LoVo (cell line): ENCODE data around the gene C16orf87.
"Not testable (repeated sequence)": the region's sequence is repeated elsewhere in the genome, so short reads cannot be mapped to it uniquely, and the experiment has no call there.

Experiments used
- DNase-seq: peaks from one replicate; pipeline ENCODE4 v3.0.0-alpha.2; 2016; ENCODE audit warnings: low spot score

The C16orf87 gene, protein sequence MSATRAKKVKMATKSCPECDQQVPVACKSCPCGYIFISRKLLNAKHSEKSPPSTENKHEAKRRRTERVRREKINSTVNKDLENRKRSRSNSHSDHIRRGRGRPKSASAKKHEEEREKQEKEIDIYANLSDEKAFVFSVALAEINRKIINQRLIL

DNA sequence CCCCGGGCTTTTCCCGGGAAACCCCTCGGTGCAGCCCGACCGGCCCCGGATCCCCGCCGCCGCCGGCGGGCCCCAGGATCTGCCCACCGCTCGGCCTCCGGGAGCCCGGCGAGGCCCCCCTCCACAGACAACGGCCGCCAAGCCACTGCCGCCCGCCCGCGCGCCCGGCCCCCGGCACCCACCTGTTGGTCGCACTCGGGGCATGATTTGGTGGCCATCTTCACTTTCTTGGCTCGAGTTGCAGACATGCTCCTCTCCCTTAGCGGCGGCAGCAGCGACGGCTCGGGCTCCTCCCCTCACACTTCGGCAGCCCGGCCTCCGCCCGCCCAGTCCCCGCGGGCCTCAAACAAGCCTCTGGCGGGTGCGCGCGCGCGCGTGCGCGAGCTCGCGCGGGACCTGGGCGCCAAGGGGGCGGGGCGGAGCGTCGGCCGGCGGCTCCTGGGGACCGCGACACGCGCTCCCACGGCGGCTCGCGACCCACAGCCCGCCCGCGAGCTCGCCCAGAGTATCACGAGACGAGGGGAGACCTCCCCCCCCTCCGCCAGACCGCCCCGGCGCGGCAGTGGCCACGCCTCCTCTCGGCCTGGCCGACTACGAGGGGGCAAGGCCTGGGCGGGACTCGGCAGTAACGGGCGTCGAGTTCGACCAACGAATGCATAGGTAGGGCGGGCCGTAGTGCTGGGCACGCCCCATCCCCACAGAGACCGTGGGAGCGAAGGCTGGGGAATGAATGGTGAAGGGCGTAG is at the start of gene C16orf87:
Gene C16orf87, minus strand, starts transcription at position 279 of the 746 bp plus-strand sequence. Its CDS starts 31 bp downstream, at position 248.
- DNase-seq = peak; percentile 90

- DNase-seq = no peak
Observed at GRCh38 chr16:46875243-46875642, 44.3 kb upstream of the C16orf87 start.

GRCh38 chr16:46873201-46873600 is 42.2 kb upstream of the C16orf87 start:
- DNase-seq = no peak

DNA sequence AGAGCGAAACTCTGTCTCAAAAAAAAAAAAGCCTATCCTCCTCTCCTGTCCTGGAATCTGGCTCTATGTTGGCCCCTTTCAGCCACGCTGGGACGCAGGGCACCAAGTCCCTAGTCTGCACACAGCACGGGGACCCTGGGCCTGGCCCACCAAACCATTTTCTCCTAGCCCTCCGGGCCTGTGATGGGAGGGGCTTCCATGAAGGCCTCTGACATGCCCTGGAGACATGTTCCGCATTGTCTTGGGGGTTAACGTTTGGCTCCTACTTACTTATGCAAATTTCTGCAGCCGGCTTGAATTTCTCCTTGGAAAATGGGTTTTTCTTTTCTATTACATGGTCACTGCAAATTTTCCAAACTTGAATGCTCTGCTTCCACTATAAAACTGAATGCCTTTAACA is 40.6 kb upstream of the C16orf87 start:
- DNase-seq = no peak

DNA sequence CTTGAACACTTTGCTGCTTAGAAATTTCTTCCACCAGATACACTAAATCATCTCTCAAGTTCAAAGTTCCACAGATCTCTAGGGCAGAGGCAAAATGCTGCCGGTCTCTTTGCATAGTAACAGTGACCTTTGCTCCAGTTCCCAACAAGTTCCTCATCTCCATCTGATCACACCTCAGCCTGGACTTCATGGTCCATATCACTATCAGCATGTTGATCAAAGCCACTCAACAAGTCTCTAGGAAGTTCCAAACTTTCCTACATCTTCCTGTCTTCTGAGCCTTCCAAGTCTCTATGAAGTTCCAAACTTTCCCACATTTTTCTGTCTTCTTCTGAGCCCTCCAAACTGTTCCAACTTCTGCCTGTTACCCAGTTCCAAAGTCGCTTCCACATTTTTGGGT is 37.9 kb upstream of the C16orf87 start:
- peak; percentile 20 for DNase-seq

DNA sequence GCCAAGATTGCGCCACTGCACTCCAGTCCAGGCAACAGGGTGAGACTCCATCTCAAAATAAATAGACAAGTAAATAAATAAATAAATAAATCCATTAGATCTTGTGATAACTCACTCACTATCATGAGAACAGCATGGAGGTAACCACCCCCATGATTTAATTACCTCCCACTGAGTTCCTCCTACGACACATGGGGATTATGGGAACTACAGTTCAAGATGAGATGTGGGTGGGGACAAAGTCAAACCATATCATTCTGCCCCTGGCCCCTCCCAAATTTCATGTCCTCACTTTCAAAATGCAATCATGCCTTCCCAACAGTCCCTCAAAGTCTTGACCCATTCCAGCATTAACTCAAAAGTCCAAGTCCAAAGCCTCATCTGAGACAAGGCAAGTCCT is 36.5 kb upstream of the C16orf87 start:
- DNase-seq = not testable (repeated sequence)

- no peak for DNase-seq
Observed at GRCh38 chr16:46866286-46866685, 35.3 kb upstream of the C16orf87 start.

DNA sequence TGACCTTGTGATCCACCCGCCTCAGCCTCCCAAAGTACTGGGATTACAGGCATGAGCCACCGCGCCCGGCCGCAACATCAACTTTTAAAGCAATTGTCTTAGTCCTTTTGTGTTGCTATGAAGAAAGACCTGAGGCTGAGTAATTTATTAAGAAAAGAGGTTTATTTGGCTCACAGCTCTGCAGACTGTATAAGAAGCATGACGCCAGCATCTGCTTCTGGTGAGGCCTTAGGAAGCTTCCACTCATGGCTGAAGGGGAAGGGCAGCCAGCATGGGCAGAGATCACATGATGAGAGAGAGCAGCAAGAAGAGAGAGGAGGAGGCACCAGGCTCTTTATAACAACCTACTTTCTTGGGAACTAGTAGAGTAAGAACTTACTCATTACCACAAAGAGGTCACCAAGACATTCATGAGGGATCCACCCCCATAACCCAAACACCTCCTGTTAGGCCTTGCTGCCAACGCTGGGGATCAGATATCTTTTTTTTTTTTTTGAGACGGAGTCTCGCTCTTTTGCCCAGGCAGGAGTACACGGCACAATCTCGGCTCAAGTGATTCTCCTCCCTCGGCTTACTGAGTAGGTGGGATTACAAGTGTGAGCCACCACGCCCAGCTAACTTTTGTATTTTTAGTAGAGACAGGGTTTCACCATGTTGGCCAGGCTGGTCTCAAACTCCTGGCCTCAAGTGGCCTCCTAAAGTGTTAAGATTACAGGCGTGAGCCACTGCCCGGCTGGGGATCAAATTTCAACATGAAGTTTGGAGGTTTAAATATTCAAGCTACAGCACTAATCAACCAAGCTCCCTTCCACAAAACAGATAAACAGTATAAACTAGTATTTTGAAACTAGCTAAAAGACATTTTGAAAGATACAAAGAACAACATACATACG is 31.8 kb upstream of the C16orf87 start:
- no peak for DNase-seq

GRCh38 chr16:46859719-46860152 is 28.8 kb upstream of the C16orf87 start:
- DNase-seq = peak; percentile 70

GRCh38 chr16:46858151-46858550 is 27.2 kb upstream of the C16orf87 start:
- no peak for DNase-seq

DNA sequence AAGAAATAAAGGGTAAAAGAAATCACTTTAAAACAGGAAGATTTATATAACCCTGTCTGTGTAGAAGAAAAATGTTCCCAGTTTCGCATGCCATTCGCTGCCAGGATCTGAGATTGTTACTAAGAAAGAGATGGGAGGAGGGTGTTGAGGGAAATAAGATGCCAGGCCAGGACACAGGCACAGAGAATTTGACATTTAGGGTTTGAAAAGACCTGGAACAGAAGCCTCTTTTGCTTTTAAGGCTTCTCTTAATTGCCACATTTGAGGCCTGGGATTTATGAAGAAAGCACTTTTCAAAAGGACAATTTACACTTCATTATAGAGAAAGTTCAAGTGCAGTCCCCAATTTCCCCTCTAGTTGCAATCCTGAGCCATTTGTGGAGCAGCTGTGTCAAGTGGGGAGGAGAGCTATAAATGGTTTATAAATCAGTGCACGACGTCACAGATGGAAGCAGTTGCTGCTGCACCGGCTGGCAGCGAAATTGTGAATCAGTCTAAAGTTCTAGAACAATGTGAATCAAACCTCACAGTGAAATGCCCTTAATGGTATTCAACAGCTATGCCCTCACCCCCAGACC is 26.5 kb upstream of the C16orf87 start:
- no peak for DNase-seq

- no peak for DNase-seq
Observed at GRCh38 chr16:46855389-46855788, 24.4 kb upstream of the C16orf87 start.

GRCh38 chr16:46854846-46855245 is 23.9 kb upstream of the C16orf87 start:
- no peak for DNase-seq

DNA sequence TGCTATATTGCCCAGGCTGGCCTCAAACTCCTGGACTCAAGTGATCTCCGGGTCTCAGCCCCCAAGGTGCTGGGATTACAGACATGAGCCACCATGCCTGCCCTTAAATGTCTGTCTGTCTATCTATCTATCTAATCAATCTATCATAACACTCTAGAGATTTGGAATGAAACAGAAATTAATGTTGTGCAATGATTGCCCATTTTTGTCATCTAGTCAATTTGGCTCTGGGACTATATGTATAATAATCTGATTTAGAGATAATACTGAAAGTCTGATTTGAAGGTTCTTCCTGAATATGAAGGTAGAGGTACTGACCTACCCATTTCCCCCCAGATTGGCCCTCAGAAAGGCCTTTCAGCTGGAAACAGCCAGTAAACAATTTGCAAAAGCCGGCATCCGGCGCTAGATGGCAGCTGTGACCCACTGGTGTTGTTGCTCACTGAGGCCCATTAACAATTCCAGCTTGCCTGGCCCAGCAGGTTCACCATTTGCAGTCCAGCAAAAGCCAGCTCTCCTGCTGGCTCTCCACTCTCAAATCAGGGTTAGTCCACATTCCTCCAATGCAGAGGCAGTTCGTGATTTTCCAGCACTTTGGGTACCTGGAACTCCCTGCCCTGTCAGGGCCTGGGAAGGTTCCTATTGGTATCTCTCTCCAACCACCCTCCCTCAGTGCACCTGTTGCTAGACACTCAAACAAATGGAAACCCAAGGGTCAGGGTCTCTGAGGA is 22.9 kb upstream of the C16orf87 start:
- DNase-seq = peak; percentile 45

GRCh38 chr16:46852130-46852529 is 21.1 kb upstream of the C16orf87 start:
- no peak for DNase-seq

- no peak for DNase-seq
Observed at GRCh38 chr16:46850619-46851555, 19.9 kb upstream of the C16orf87 start.

- DNase-seq = no peak
Observed at GRCh38 chr16:46848768-46849764, 18.1 kb upstream of the C16orf87 start.

DNA sequence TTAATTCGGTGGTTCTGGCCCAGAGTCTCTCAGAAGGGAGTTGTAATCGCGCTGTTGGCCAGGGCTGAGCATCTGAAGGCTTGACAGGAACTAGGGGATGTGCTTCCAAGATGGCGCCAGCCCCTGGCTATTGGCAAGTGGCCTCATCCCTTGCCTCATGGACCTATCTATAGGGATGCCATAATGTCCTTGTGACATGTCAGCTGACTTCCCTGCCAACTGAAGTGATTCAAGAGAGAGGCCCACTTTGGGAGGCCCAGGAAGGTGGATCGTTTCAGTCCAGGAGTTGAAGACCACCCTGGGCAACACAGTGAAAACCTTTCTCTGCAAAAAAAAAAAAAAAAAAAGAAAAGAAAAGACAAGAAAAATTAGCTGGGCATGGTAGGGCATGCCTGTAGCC is 15.0 kb upstream of the C16orf87 start:
- DNase-seq = no peak

- no peak for DNase-seq
Observed at GRCh38 chr16:46844771-46845170, 13.8 kb upstream of the C16orf87 start.
